ENCODE results near the gene PRELID3B. TPM values are rescaled to one million over a fixed set of nuclear protein-coding genes. Genes with fewer than 3 reads are reported as not detected.

The PRELID3B gene
- total and polyA plus RNA-seq, 10 of the 15 experiments (the other 5 are each of a cell fraction or from before 2014, with no cell fraction given): 72.5 to 151 (median 124) TPM

GRCh38 chr20:58987790-58988564 is 54.6 kb downstream of the PRELID3B start:
- SMC1A ChIA-PET (ENCODE audit: uncharacterized antibody, unreplicated experiment): interaction anchor here (1.5 kb wide), 1 partner anchor 10 kb away, joined by 3 read pairs; no protein-coding TSS in a partner anchor
- no peak for DNase-seq (ENCODE audit: low read depth, low spot score)
- POLR2A ChIA-PET: interaction anchor here (1.6 kb wide), 1 partner anchor 81 kb away, joined by 4 read pairs; no protein-coding TSS in a partner anchor
- BruUV-seq (replicated peaks): no TSS peak
- H3K4me1 ChIP-seq (ENCODE audit: control insufficient read depth, insufficient read depth, low read length): peaks cover 4% of the 10 kb centered on the region; the same call in 1 of the 2 replicates
- in situ Hi-C loops (cut with MboI): no loop called here
- CTCF ChIA-PET: no interaction called here
- no peak overlapping the region for H3K27ac ChIP-seq (ENCODE audit: control insufficient read depth, insufficient read depth)
- ATAC-seq: no peak
- H3K36me3 ChIP-seq (ENCODE audit: control insufficient read depth in 2 of 2, insufficient read depth in 2 of 2, low read length in 1 of 2): peaks cover 27 to 40% of the 10 kb centered on the region in 2 experiments
- FAIRE-seq: no peak
- 84% methylated on average over 9 of the region's 9 CpGs for WGBS (ENCODE audit: insufficient coverage, insufficient replicate concordance, low lambda C conversion rate, missing lambda C conversion rate)
- H3K27me3 ChIP-seq (replicated peaks in 1 of 2; ENCODE audit: control insufficient read depth in 2 of 2, insufficient read depth in 2 of 2, low read length in 1 of 2): no peaks in the 10 kb centered on the region
- no peak overlapping the region for H3K4me3 ChIP-seq
- no peak overlapping the region for H3K9ac ChIP-seq (ENCODE audit: control insufficient read depth, insufficient read depth, low read length)
- RAD21 ChIA-PET (ENCODE audit: unreplicated experiment): no interaction called here
- no peaks in the 10 kb centered on the region for H3K9me3 ChIP-seq (replicated peaks; ENCODE audit: control insufficient read depth, insufficient read depth, low read length)
- no peak for TF ChIP-seq EP300 (IDR thresholded peaks at IDR 0.05; ENCODE audit: borderline replicate concordance in 1 of 2, control insufficient read depth in 1 of 2, low read depth in 2 of 2, low read length in 2 of 2)
- no peak for TF ChIP-seq USF2 (IDR thresholded peaks at IDR 0.05; ENCODE audit: borderline replicate concordance, low read depth, low read length)
- TF ChIP-seq NR2C1 (IDR thresholded peaks at IDR 0.05): no peak
- no peak for TF ChIP-seq FOS (IDR thresholded peaks at IDR 0.05; ENCODE audit: borderline replicate concordance, extremely low read depth, insufficient read length)
- no peak for TF ChIP-seq ZBTB11 (CRISPR knock-in tag; IDR thresholded peaks at IDR 0.05)
- no peak for TF ChIP-seq PAX5 (IDR thresholded peaks at IDR 0.05; ENCODE audit: borderline replicate concordance, low read depth, low read length)
- no peak for TF ChIP-seq GATAD2B (conservative IDR thresholded peaks at IDR 0.05; ENCODE audit: low read depth)
- TF ChIP-seq SMAD5 (IDR thresholded peaks at IDR 0.05; ENCODE audit: low read depth): no peak
- no peaks in the 10 kb centered on the region for H4K20me1 ChIP-seq (ENCODE audit: control insufficient read depth, insufficient read depth)
- intact Hi-C loops (cut with micrococcal nuclease; ENCODE audit: unreplicated experiment): loop anchor here (10.0 kb wide), 2 partner anchors 47 to 333 kb away; partner anchors contain the start of genes ATP5F1E and STX16
- no peak overlapping the region for H3K4me2 ChIP-seq (ENCODE audit: control insufficient read depth, insufficient read depth)
- H3K79me2 ChIP-seq (ENCODE audit: control insufficient read depth, insufficient read depth, low read length): peaks cover 29% of the 10 kb centered on the region
- H2AFZ ChIP-seq (ENCODE audit: control insufficient read depth, low read depth, low read length): no peak overlapping the region
